ENCODE measurements around the gene ZNF438. TPM values are rescaled to one million over a fixed set of nuclear protein-coding genes. Genes with fewer than 3 reads are reported as not detected.
"Not testable (repeated sequence)": the region's sequence is repeated elsewhere in the genome, so short reads cannot be mapped to it uniquely, and the experiment has no call there.

ZNF438 gene
- total RNA-seq, 4 donors from 2014 or later: 10.3 to 14.6 (median 13.6) TPM

DNA sequence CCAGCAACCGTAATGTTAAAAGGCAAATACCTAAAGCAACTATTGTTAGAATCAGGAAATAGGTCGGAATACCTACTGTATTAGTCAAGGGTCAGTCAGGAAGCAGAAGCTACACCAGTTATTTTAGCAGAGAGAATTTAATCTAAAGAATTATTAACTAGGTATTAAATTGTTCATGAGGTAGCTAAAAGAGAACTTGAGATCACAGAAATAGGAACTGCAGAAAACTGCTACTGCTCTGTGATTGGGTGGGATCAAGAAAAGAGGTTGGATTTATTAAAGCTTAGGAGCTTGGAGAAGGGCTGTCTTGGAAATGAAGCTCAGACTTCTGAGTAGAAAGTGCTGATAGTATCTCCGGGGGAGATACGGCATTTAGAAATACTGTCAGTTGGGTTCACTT is 20.0 kb upstream of the ZNF438 start:
- Histone ChIP-seq H3K9me3 (peaks cover 0 to 11% (median 0%) of the 10 kb centered on the region in 3 donors), H3K27me3 (no peaks in the 10 kb centered on the region), H3K27ac (no peak overlapping the region), H3K36me3 (no peaks in the 10 kb centered on the region), H3K4me3 (no peak overlapping the region), H3K4me1 (no peaks in the 10 kb centered on the region)
- WGBS, 2 donors (ENCODE audit: low coverage in 1 of 2): 77 to 83% methylated on average over 4 of the region's 4 CpGs
- ATAC-seq: no peak
- TF ChIP-seq EP300 (IDR thresholded peaks at IDR 0.05): no peak

DNA sequence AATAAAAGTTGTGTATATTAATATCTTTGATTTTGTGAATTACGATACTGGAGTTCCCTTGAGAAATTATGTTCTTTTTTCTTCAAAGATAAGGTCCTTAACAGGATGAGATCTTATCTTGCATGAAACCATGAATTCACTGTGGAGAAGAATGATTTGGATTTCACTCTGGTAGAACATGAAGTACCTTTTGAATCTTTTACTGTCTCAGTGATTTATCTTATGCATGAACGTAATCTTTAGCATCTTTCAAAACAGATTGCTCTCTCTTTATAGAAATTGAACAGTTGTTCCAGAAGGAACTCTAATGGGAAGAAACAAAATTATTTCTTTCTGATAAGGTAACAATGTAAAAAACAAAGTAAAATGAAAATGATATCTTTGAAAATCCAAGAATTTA is 11.0 kb upstream of the ZNF438 start:
- no peaks in the 10 kb centered on the region for H3K4me1 ChIP-seq
- no peaks in the 10 kb centered on the region for H3K27me3 ChIP-seq
- no peak for ATAC-seq
- H3K36me3 ChIP-seq: no peaks in the 10 kb centered on the region
- no peak overlapping the region for H3K4me3 ChIP-seq
- TF ChIP-seq POLR2AphosphoS5 (IDR thresholded peaks at IDR 0.05): no peak
- TF ChIP-seq POLR2A (IDR thresholded peaks at IDR 0.05): no peak
- no peak for TF ChIP-seq EP300 (IDR thresholded peaks at IDR 0.05)
- 79 to 96% methylated on average over 2 of the region's 2 CpGs for WGBS, 2 donors (ENCODE audit: low coverage in 1 of 2)
- no peaks in the 10 kb centered on the region for H3K9me3 ChIP-seq
- no peak overlapping the region for H3K27ac ChIP-seq

DNA sequence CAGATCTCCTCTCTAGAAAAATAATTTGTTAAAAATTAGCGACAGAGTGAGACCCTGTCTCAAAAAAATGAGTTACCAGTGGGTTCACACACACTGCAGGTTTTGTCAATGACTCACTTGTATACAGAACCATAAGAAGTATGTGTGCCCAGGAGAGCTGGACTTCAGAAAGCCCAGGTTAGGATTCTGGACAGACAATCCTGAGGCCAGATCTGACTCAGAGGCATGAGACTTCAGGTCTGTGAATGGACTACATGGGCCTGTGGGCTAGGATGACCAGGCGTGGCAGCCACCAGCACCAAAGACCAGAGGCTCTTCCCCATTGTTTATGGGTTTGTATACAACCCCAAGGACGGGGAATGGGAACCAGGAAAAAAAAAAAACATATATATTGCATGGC is 9.3 kb upstream of the ZNF438 start:
- Histone ChIP-seq H3K4me3 (no peak overlapping the region), H3K27me3 (no peaks in the 10 kb centered on the region), H3K36me3 (no peaks in the 10 kb centered on the region), H3K9me3 (no peaks in the 10 kb centered on the region), H3K4me1 (no peaks in the 10 kb centered on the region), H3K27ac (no peak overlapping the region)
- TF ChIP-seq EP300 (IDR thresholded peaks at IDR 0.05) (no peak), POLR2AphosphoS5 (IDR thresholded peaks at IDR 0.05) (no peak), POLR2A (IDR thresholded peaks at IDR 0.05) (no peak)
- TF ChIP-seq, protein P1, sequence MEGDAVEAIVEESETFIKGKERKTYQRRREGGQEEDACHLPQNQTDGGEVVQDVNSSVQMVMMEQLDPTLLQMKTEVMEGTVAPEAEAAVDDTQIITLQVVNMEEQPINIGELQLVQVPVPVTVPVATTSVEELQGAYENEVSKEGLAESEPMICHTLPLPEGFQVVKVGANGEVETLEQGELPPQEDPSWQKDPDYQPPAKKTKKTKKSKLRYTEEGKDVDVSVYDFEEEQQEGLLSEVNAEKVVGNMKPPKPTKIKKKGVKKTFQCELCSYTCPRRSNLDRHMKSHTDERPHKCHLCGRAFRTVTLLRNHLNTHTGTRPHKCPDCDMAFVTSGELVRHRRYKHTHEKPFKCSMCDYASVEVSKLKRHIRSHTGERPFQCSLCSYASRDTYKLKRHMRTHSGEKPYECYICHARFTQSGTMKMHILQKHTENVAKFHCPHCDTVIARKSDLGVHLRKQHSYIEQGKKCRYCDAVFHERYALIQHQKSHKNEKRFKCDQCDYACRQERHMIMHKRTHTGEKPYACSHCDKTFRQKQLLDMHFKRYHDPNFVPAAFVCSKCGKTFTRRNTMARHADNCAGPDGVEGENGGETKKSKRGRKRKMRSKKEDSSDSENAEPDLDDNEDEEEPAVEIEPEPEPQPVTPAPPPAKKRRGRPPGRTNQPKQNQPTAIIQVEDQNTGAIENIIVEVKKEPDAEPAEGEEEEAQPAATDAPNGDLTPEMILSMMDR (IDR thresholded peaks at IDR 0.05): no peak
- ATAC-seq: no peak
- WGBS, 2 donors (ENCODE audit: low coverage in 1 of 2): 68 to 72% methylated on average over 2 to 3 of the region's 3 CpGs

DNA sequence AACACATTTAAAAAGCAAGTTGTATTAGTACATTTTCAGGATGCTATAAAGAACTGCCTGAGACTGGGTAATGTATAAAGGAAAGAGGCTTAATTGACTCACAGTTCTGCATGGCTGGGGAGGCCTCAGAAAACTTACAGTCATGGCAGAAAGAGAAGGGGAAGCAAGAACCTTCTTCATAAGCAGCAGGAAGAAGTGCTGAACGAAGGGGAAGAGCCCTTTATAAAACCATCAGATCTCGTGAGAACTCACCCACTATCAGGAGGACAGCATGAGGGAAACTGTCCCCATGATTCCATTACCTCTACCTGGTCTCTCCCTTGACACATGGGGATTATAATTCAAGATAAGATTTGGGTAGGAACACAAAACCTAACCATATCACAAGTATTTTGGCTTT is 7.3 kb upstream of the ZNF438 start:
- not testable (repeated sequence) for H3K4me1 ChIP-seq, H3K9me3 ChIP-seq, ATAC-seq, H3K27me3 ChIP-seq, H3K36me3 ChIP-seq, H3K4me3 ChIP-seq, H3K27ac ChIP-seq
- 75 to 81% methylated on average over 2 of the region's 2 CpGs for WGBS, 2 donors (ENCODE audit: low coverage in 1 of 2)

DNA sequence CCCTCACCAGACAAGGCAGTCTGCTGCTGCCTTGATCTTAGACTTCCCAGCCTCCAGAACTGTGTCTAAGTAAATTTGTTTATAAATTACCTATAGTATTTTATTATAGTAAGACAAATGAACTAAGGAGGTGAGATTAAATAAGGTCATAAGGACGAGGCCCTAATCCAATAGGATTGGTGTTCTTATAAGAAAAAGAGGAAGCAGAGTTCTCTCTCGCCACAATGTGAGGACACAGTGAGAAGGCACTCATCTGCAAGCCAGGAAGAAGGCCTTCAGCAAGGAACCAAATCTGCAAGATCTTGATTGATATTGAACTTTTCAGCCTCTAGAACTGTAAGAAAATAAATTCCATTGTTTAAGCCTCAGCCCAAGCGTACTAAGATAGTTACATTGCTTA is 6.1 kb upstream of the ZNF438 start:
- TF ChIP-seq EP300 (IDR thresholded peaks at IDR 0.05) (no peak), POLR2AphosphoS5 (IDR thresholded peaks at IDR 0.05) (no peak), POLR2A (IDR thresholded peaks at IDR 0.05) (no peak)
- TF ChIP-seq, protein P1 (IDR thresholded peaks at IDR 0.05): no peak
- no peak overlapping the region for H3K4me3 ChIP-seq
- H3K27ac ChIP-seq: no peak overlapping the region
- no peak for ATAC-seq
- 89 to 94% methylated on average over 3 of the region's 3 CpGs for WGBS, 2 donors (ENCODE audit: low coverage in 1 of 2)
- no peaks in the 10 kb centered on the region for H3K36me3 ChIP-seq
- H3K4me1 ChIP-seq: peaks cover 0 to 10% (median 0%) of the 10 kb centered on the region in 3 donors
- H3K27me3 ChIP-seq: no peaks in the 10 kb centered on the region
- H3K9me3 ChIP-seq: no peaks in the 10 kb centered on the region

DNA sequence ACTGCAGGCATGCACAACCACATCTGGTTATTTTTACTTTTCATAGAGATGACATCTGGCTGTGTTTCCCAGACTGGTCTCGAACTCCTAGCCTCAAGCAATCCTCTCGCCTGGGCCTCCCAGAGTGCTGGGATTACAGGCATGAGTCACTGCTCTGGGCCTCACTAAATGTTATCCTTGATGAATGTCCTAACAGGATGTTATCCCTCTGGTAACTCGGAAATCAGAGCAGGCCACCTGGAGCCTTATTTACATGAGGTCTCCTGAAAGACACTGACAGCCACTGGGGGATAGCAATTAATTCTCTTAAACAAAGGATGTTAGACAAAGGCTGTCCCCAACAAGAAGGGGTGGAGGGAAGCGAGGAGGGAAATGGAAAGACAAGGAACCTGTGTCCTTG is 4.5 kb upstream of the ZNF438 start:
- Histone ChIP-seq H3K4me1 (peaks cover 0 to 15% (median 0%) of the 10 kb centered on the region in 3 donors), H3K9me3 (no peaks in the 10 kb centered on the region), H3K27me3 (no peaks in the 10 kb centered on the region), H3K4me3 (no peak overlapping the region), H3K27ac (no peak overlapping the region), H3K36me3 (no peaks in the 10 kb centered on the region)
- no peak for ATAC-seq
- TF ChIP-seq, protein P1 (IDR thresholded peaks at IDR 0.05): no peak
- no peak for TF ChIP-seq POLR2A (IDR thresholded peaks at IDR 0.05)
- 58 to 78% methylated on average over 3 to 4 of the region's 4 CpGs for WGBS, 2 donors (ENCODE audit: low coverage in 1 of 2)
